Lung (tissue), 12 donors: ENCODE measurements around the gene RBM6. TPM values are rescaled to one million over a fixed set of nuclear protein-coding genes. Genes with fewer than 3 reads are reported as not detected.

Experiments used
- ATAC-seq: fragments of 200-7000 bp; cut with Tn5 transposase; one replicate; pipeline ENCODE4 v1.9.1; 2020; ENCODE audit warnings: moderate number of reproducible peaks; ENCODE audit not compliant: insufficient read depth, low FRiP score
- DNase-seq, 3 donors: peaks; one replicate each; pipeline ENCODE4 v3.0.0-alpha.2; 2013 to 2017
- H3K27ac ChIP-seq, 2 donors: one replicate each; pipeline ENCODE4 v1.5.1; 2013; ENCODE audit warnings: mild to moderate bottlenecking in 2 of 2, moderate library complexity in 2 of 2, control low read depth in 1 of 2, inconsistent platforms in 1 of 2, low read depth in 1 of 2, low read length in 1 of 2
- H3K27me3 ChIP-seq, 3 donors: one replicate each; pipeline ENCODE4 v1.5.1; 2013; ENCODE audit warnings: low read length in 2 of 3; ENCODE audit not compliant: control insufficient read depth in 3 of 3, insufficient read depth in 3 of 3
- H3K36me3 ChIP-seq, 4 donors: one replicate each; pipeline ENCODE4 v1.5.1; 2013; ENCODE audit warnings: low read length in 4 of 4, mild to moderate bottlenecking in 1 of 4, moderate library complexity in 1 of 4; ENCODE audit not compliant: control insufficient read depth in 4 of 4, insufficient read depth in 4 of 4
- H3K4me1 ChIP-seq, 5 donors: one replicate each; pipeline ENCODE4 v1.5.1; 2013; ENCODE audit warnings: low read length in 5 of 5, mild to moderate bottlenecking in 2 of 5, moderate library complexity in 1 of 5; ENCODE audit not compliant: control insufficient read depth in 5 of 5, insufficient read depth in 5 of 5
- H3K4me3 ChIP-seq: one replicate; pipeline ENCODE4 v1.5.1; 2013; ENCODE audit warnings: mild to moderate bottlenecking, control low read depth, moderate library complexity
- H3K9ac ChIP-seq, 2 donors: one replicate each; pipeline ENCODE4 v1.5.1; 2013; ENCODE audit warnings: low read length in 2 of 2, control low read depth in 1 of 2; ENCODE audit not compliant: insufficient read depth in 1 of 2
- H3K9me3 ChIP-seq, 4 donors: one replicate each; pipeline ENCODE4 v1.5.1; 2013; ENCODE audit warnings: low read length in 3 of 4, mild to moderate bottlenecking in 1 of 4, moderate library complexity in 1 of 4; ENCODE audit not compliant: control insufficient read depth in 4 of 4, insufficient read depth in 3 of 4
- WGBS, 2 donors: extraction: QIAGEN DNeasy Blood & Tissue Kit; methylation state at CpG; one replicate each; pipeline ENCODE4 v1.1.7; 2013; 5-methylcytosine and 5-hydroxymethylcytosine counted together
- polyA plus RNA-seq, 2 donors: library from polyadenylated mRNA; stranded (reverse); fragments of 200-250 nt; gene quantifications; one replicate each; pipeline ENCODE4 v1.2.1, GENCODE V29; 2013
- total RNA-seq, 2 donors: library from RNA; depleted of rRNA in 1 of 2; stranded (reverse); fragments of >200 nt in 1 of 2; gene quantifications; one replicate each; pipeline ENCODE4 v1.2.1, GENCODE V29; 2014 to 2021
- TF ChIP-seq, protein P1 (sequence below): IDR thresholded peaks from 2 replicates; pipeline ENCODE4 v1.5.1; 2012; ENCODE audit warnings: mild to moderate bottlenecking; ENCODE audit errors: control extremely low read depth, extremely low read depth
- donor health status: control.
- donor health status: control.
- donor health status: Bipolar disorder and iron deficiency.
- donor health status: healthy.
- donor health status: DM: yes; HTN: yes; CAD: no.

Gene RBM6
- total and polyA plus RNA-seq, 4 donors = 42.1 to 126 (median 79.7) TPM

DNA sequence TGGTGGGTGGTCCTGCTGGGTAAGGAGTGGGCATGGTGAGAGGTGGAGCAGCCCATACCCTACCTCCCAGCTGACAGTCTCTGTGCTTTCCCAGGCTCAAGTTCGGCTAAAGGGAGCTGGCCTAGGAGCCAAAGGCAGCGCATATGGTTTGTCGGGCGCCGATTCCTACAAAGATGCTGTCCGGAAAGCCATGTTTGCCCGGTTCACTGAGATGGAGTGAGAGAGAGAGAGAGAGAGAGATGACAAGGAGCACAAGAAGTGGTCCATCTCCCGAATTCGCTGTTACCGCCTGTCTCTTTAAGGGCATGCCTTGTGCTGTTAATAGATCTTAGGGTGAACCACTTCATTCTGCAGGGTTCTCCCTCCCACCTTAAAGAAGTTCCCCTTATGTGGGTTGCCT, 178.3 kb downstream of the RBM6 start:
- H3K27ac ChIP-seq = no peak overlapping the region
- peaks cover 0 to 6% (median 0%) of the 10 kb centered on the region in 5 donors for H3K4me1 ChIP-seq
- H3K9ac ChIP-seq = no peak overlapping the region
- ATAC-seq (no peak), DNase-seq (no peak)
- WGBS, 2 donors = 91 to 92% methylated on average over 10 of the region's 10 CpGs
- H3K27me3 ChIP-seq = no peaks in the 10 kb centered on the region
- no peaks in the 10 kb centered on the region for H3K9me3 ChIP-seq
- TF ChIP-seq, protein P1, sequence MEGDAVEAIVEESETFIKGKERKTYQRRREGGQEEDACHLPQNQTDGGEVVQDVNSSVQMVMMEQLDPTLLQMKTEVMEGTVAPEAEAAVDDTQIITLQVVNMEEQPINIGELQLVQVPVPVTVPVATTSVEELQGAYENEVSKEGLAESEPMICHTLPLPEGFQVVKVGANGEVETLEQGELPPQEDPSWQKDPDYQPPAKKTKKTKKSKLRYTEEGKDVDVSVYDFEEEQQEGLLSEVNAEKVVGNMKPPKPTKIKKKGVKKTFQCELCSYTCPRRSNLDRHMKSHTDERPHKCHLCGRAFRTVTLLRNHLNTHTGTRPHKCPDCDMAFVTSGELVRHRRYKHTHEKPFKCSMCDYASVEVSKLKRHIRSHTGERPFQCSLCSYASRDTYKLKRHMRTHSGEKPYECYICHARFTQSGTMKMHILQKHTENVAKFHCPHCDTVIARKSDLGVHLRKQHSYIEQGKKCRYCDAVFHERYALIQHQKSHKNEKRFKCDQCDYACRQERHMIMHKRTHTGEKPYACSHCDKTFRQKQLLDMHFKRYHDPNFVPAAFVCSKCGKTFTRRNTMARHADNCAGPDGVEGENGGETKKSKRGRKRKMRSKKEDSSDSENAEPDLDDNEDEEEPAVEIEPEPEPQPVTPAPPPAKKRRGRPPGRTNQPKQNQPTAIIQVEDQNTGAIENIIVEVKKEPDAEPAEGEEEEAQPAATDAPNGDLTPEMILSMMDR = no peak
- H3K4me3 ChIP-seq = no peak overlapping the region
- peaks cover 53 to 72% (median 63%) of the 10 kb centered on the region in 4 donors for H3K36me3 ChIP-seq

DNA sequence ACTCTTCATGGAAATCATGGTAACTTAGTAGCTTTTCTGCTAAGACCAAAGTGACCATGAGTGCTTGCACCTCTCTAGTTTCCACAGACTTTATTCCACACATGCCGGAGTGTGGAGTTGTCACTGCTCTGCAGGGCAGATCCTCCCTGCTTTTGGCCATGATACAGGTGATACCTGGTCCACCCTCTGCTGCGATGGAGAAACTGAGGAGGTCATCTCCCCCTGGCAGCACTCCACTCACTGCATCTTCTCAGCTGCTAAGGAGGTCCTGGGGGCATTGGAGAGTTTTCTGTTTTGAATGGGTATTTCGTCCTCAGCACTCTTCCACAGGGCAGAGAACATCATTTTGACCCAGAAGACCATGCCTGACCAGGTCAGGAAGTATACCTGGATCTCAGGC, 179.8 kb downstream of the RBM6 start:
- Histone ChIP-seq H3K9me3 (no peaks in the 10 kb centered on the region), H3K27me3 (no peaks in the 10 kb centered on the region), H3K4me3 (no peak overlapping the region), H3K9ac (no peak overlapping the region), H3K27ac (no peak overlapping the region), H3K36me3 (peaks cover 40 to 57% (median 51%) of the 10 kb centered on the region in 4 donors), H3K4me1 (peaks cover 0 to 13% (median 3%) of the 10 kb centered on the region in 5 donors)
- TF ChIP-seq, protein P1 = no peak
- WGBS, 2 donors = 88 to 92% methylated on average over 3 of the region's 3 CpGs
- DNase-seq (no peak), ATAC-seq (no peak)

DNA sequence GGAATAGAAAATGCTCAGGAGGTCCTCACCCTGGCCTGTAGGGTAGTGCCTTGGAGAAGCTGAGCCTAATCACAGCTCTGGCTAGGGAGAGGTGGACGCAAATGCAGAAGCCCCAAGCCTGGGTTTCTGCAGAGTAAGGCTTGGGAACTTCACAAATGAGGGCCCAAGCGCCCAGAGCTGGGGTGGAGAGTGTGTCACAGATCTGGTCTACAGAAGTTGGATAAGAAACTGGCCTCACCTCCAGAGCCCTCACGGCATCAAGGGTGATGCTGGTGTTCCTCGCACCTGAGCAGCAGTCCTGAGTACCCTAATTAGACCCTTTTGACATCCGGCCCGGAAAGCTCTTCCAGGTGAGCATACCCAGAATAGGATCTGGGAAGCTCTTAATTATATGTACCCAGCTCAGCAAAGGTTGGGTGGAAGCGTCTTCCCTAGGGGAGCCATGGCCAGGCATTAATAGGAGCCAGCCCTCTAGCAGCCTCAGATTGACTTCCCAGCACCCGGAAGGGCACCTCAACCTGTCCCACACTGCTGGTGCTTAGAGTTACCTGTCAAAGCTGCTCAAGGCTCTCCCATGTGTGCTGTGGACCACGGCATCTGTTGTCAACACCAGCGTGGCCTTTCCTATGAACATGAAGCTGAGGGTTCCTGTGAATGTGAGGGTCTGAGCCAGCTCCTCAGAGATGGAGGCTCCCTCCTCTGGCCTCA, 180.6 kb downstream of the RBM6 start:
- peaks cover 32 to 51% (median 44%) of the 10 kb centered on the region in 4 donors for H3K36me3 ChIP-seq
- no peaks in the 10 kb centered on the region for H3K27me3 ChIP-seq
- no peak overlapping the region for H3K9ac ChIP-seq
- no peaks in the 10 kb centered on the region for H3K9me3 ChIP-seq
- H3K27ac ChIP-seq = no peak overlapping the region
- no peak overlapping the region for H3K4me3 ChIP-seq
- TF ChIP-seq, protein P1 = no peak
- DNase-seq (peak in 1 of 3 donors; percentile 17), ATAC-seq (no peak)
- H3K4me1 ChIP-seq = peaks cover 0 to 16% (median 4%) of the 10 kb centered on the region in 5 donors
- WGBS, 2 donors = 85 to 94% methylated on average over 10 of the region's 10 CpGs
